LNCaP clone FGC (cell line): Measurements from ENCODE around the gene SIN3A.

Experiments used
- DNase-seq: peaks from one replicate; pipeline ENCODE4 v3.0.0-alpha.2; 2011; ENCODE audit warnings: low read depth
- H3K4me3 ChIP-seq: 2 replicates; pipeline ENCODE4 v1.5.1; 2011; ENCODE audit warnings: mild to moderate bottlenecking, low read depth, low read length, control low read depth
- TF ChIP-seq, protein P1 (sequence below): IDR thresholded peaks from 2 replicates; pipeline ENCODE4 v1.5.1; 2012; ENCODE audit warnings: mild to moderate bottlenecking; ENCODE audit not compliant: control insufficient read depth, insufficient read depth; ENCODE audit errors: extremely low read depth

Gene SIN3A

DNA sequence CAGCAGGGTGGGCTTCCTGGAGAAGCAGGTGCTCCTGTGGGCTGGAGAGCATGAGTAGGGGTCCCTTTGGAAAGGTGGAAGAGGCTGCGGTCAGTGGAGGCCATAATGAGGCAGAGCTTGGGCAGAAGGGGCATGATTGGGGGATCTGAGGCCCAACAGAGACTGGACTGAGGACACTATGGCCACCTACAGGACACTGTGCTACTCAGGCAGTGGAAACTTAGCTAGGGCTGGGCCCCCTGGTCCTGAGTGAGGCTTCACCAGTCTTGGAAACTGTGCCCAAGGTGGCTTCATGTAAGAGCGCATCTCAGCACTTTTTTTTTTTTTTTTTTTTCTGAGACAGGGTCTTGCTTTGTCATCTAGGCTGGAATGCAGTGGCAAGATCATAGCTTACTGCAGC lies 121.9 kb downstream of the SIN3A start:
- no peak for DNase-seq
- H3K4me3 ChIP-seq: no peak overlapping the region
- TF ChIP-seq, protein P1, sequence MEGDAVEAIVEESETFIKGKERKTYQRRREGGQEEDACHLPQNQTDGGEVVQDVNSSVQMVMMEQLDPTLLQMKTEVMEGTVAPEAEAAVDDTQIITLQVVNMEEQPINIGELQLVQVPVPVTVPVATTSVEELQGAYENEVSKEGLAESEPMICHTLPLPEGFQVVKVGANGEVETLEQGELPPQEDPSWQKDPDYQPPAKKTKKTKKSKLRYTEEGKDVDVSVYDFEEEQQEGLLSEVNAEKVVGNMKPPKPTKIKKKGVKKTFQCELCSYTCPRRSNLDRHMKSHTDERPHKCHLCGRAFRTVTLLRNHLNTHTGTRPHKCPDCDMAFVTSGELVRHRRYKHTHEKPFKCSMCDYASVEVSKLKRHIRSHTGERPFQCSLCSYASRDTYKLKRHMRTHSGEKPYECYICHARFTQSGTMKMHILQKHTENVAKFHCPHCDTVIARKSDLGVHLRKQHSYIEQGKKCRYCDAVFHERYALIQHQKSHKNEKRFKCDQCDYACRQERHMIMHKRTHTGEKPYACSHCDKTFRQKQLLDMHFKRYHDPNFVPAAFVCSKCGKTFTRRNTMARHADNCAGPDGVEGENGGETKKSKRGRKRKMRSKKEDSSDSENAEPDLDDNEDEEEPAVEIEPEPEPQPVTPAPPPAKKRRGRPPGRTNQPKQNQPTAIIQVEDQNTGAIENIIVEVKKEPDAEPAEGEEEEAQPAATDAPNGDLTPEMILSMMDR: no peak

DNA sequence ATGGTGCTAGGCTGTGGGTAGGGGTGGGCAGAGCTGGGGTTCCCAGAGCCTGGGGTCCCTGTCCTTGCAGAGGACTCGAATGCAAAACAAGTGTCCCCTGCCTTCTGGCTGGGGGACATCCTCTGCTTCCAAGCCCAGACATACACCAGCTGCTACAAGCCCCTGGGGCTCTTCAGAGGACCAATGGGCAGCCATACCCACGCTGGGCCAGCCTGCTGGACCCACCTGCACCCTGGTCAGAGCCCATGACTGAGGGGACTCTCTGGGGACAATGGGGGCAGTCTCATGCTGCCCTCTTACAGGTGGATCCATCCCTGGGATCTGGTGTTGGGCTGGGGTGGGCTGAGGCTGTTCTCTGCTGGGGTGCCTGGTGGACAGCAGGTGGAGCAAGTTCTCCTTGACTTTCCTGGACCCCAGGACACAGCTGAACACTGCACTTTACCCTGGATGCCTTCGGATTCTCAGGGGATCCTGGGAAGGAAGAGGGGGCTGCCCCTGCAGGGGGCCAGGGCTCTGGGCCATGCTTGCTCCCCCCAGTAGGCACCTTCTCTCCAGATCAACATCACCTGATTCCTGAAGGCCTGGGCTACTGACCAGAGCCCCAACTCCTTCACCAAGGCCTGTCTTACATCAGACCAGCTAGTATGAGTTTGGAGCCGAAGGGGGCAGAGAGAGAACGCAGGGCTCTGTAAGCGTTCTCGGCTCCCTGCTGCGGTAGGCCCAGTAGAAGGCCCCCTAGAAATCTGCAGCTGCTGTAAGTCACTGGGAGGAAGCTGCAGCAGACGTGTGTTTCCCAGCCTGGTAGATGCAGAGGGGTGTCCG lies 122.8 kb downstream of the SIN3A start:
- TF ChIP-seq, protein P1: no peak
- H3K4me3 ChIP-seq: no peak overlapping the region
- no peak for DNase-seq

DNA sequence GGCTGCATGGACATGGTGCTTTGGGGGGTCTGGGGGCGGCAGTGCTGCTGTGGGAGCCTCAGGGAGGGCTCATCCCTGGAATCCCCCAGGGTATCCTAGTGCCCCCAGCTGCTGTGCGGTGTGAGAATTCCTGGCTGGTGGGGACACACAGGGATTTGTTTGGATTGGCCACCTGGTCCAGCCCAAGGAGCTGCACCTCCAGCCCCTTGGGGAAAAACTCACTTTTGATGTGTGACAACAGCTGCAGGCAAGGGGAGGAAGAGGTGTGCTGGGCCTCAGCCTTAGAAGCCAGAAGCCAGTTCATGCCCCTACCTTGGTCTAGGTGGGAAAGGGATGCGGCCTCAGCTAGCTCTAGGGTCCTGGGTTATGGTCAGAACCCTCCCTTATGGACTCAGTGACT lies 124.0 kb downstream of the SIN3A start:
- TF ChIP-seq, protein P1: no peak
- no peak overlapping the region for H3K4me3 ChIP-seq
- no peak for DNase-seq

DNA sequence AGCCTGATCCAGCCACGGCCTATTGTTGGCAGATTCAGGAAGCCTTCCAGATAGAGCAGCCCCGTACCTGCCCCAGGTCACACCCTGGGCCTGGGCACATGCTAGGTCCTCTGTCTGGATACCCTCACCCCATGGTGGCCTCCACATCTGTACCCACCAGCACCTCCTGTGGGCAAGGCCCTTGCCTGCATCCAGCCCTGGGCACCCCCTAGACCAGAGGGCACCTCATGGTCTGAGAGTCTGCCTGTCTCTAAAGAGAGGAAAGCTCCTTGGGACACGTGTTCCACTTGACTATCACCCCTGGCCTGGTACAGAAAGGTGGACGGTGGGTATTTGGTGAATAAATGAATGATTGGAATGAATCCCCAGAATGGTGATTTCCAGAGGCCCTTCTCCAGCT lies 124.5 kb downstream of the SIN3A start:
- no peak for DNase-seq
- no peak overlapping the region for H3K4me3 ChIP-seq
- TF ChIP-seq, protein P1: no peak

DNA sequence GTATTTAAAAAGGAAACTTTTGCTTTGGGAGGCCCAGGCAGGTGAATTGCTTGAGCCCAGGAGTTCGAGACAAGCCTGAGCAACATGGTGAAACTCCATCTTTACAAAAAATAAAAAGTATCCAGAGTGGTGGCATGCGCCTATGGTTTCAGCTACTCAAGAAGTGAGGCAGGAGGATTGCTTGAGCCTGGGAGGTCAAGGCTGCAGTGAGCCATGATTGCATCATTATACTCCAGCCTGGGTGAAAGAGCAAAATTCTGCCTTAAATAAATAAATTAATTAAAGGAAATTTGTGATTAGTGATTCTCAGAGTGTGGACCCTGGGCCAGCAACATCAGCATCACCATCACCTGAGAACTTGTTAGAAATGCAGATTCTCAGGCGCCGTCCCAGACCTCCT lies 125.6 kb downstream of the SIN3A start:
- no peak for DNase-seq
- no peak overlapping the region for H3K4me3 ChIP-seq
- TF ChIP-seq, protein P1: no peak

DNA sequence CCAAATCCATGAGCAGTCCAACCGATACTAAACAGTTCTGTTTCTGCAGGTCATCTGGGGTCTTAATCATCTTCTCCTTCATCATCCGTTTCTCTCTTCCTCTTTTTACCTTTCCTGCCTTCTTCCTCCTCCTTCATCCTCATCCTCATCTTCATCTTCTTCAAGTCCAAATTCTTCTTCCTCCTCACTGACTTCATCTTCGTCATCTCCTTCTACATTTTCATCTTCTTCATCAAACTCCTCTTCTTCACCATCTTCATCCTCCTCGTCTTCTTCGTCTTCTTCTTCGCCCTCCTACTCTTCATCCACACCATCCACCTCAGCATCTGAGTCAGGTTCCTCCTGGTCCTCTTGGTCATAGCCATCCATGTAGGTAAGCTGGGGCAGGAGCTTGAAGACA lies 129.8 kb downstream of the SIN3A start:
- no peak overlapping the region for H3K4me3 ChIP-seq
- TF ChIP-seq, protein P1: no peak
- no peak for DNase-seq
